Endothelial cell of umbilical vein (primary cell): ENCODE measurements around the gene TREH. TPM values are rescaled to one million over a fixed set of nuclear protein-coding genes. Genes with fewer than 3 reads are reported as not detected.

Experiments
- BruUV-seq: library from RNA; stranded (reverse); fragments of 400-500 nt; replicated peaks from 2 replicates; lab custom pipeline; 2021; lab: Mats Ljungman, UMichigan
- CTCF ChIA-PET: fragments of 300-600, 350-600 bp; sonication (Branson Sonifier 250); formaldehyde crosslinking; loops from one replicate; lab custom pipeline; 2021; ENCODE audit warnings: antibody characterized with exemption, inconsistent platforms; lab: Charles Lee
- POLR2A ChIA-PET: fragments of 300-600, 350-600 bp; sonication (Branson Sonifier 250); formaldehyde crosslinking; loops from one replicate; lab custom pipeline; 2021; ENCODE audit warnings: antibody characterized with exemption, inconsistent platforms; lab: Charles Lee
- DNase-seq: peaks from one replicate; pipeline ENCODE4 v3.0.0-alpha.2; 2011; ENCODE audit warnings: low read depth, low spot score
- FAIRE-seq: peaks from 2 replicates; lab custom pipeline; 2011; peaks lifted over from hg19 to GRCh38; lab: Jason Lieb, UNC
- H2AFZ ChIP-seq: 2 replicates; pipeline ENCODE4 v1.6.0; 2012; ENCODE audit warnings: low read depth, low read length, control low read depth, inconsistent platforms
- H3K27ac ChIP-seq: 2 replicates; pipeline ENCODE4 v1.5.1; 2011; ENCODE audit warnings: low read depth, mild to moderate bottlenecking, control low read depth, low read length, moderate library complexity; ENCODE audit not compliant: insufficient read depth
- H3K27me3 ChIP-seq, 2 experiments: 2 replicates each; pipeline versions ENCODE4 v1.6.0 to v1.6.1; 2011; ENCODE audit warnings: low read length in 2 of 2, mixed read lengths in 1 of 2; ENCODE audit not compliant: control insufficient read depth in 2 of 2, insufficient read depth in 2 of 2
- H3K36me3 ChIP-seq, 2 experiments: 2 replicates in 1 of 2; 3 replicates in 1 of 2; pipeline ENCODE4 v1.5.1; 2011; ENCODE audit warnings: low read length in 2 of 2, mild to moderate bottlenecking in 1 of 2, moderate library complexity in 1 of 2; ENCODE audit not compliant: control insufficient read depth in 2 of 2, insufficient read depth in 2 of 2; ENCODE audit errors: extremely low read depth in 1 of 2
- H3K4me1 ChIP-seq: 3 replicates; pipeline ENCODE4 v1.5.1; 2011; ENCODE audit warnings: mild to moderate bottlenecking, low read length; ENCODE audit not compliant: control insufficient read depth, insufficient read depth; ENCODE audit errors: extremely low read depth
- H3K4me2 ChIP-seq: 2 replicates; pipeline ENCODE4 v1.6.1; 2011; ENCODE audit warnings: low read length, control low read depth, mixed read lengths; ENCODE audit not compliant: insufficient read depth
- H3K4me3 ChIP-seq, 3 experiments: fragments of 200-600 bp in 1 of 3; sonication (generic), shearing (Covaris generic) in 1 of 3; replicated peaks in 1 of 3; 2 replicates each; pipeline ENCODE4 v1.5.1; 2011 to 2016; ENCODE audit warnings: control low read depth in 3 of 3, low read length in 3 of 3, mild to moderate bottlenecking in 2 of 3, inconsistent platforms in 1 of 3, low read depth in 1 of 3, moderate library complexity in 1 of 3; ENCODE audit not compliant: insufficient read depth in 1 of 3
- H3K79me2 ChIP-seq: 2 replicates; pipeline ENCODE4 v1.6.0; 2012; ENCODE audit warnings: low read length, inconsistent platforms; ENCODE audit not compliant: control insufficient read depth, insufficient read depth
- H3K9ac ChIP-seq: replicated peaks from 2 replicates; pipeline ENCODE3; 2011; ENCODE audit warnings: low read length, control low read depth; ENCODE audit not compliant: insufficient read depth; ENCODE audit errors: extremely low read depth
- H3K9me1 ChIP-seq: replicated peaks from 3 replicates; pipeline ENCODE4 v1.6.0; 2011; ENCODE audit warnings: mild to moderate bottlenecking, low read length; ENCODE audit not compliant: control insufficient read depth, insufficient read depth; ENCODE audit errors: extremely low read depth
- H3K9me3 ChIP-seq: replicated peaks from 2 replicates; pipeline ENCODE4 v1.5.1; 2012; ENCODE audit warnings: low read length, inconsistent platforms; ENCODE audit not compliant: control insufficient read depth, insufficient read depth
- H4K20me1 ChIP-seq: replicated peaks from 2 replicates; pipeline ENCODE3; 2011; ENCODE audit warnings: mild to moderate bottlenecking, low read length; ENCODE audit not compliant: control insufficient read depth, insufficient read depth; ENCODE audit errors: extremely low read depth
- EZH2 ChIP-seq: IDR thresholded peaks from 2 replicates; pipeline ENCODE4 v1.6.1; 2012; ENCODE audit warnings: borderline replicate concordance, low read depth, mild to moderate bottlenecking, moderate library complexity, low read length, inconsistent platforms; ENCODE audit not compliant: severe bottlenecking
- FOS ChIP-seq: IDR thresholded peaks from 2 replicates; pipeline ENCODE4 v1.6.1; 2011; ENCODE audit warnings: mild to moderate bottlenecking, low read length, moderate library complexity, borderline replicate concordance; ENCODE audit not compliant: insufficient read depth
- GATA2 ChIP-seq: IDR thresholded peaks from 2 replicates; pipeline ENCODE4 v1.7.0; 2011; ENCODE audit warnings: low read depth, mild to moderate bottlenecking, moderate library complexity, mixed read lengths, low read length; ENCODE audit not compliant: insufficient read length, insufficient read depth
- JUN ChIP-seq: IDR thresholded peaks from 2 replicates; pipeline ENCODE4 v1.6.1; 2011; ENCODE audit warnings: borderline replicate concordance, low read depth; ENCODE audit not compliant: insufficient read length, insufficient read depth
- MYC ChIP-seq: IDR thresholded peaks from one replicate; pipeline ENCODE4 v1.6.1; 2011; ENCODE audit warnings: mild to moderate bottlenecking, low read depth, low read length
- POLR2A ChIP-seq: IDR thresholded peaks from 2 replicates; pipeline ENCODE4 v1.6.1; 2012; ENCODE audit warnings: low read depth, mild to moderate bottlenecking, control low read depth, low read length
- POLR2AphosphoS5 ChIP-seq: IDR thresholded peaks from 2 replicates; pipeline ENCODE4 v1.6.1; 2012; ENCODE audit warnings: low read depth, mild to moderate bottlenecking, control low read depth, low read length, moderate library complexity; ENCODE audit not compliant: insufficient read depth
- dilution Hi-C: fragments of 300-500 bp; cut with MboI; formaldehyde crosslinking; loops from one replicate; pipeline ENCODE4 v1.15.0; 2019; ENCODE audit warnings: low sequenced_read_pairs; ENCODE audit not compliant: extremely low pct_ligation_motif_present
- intact Hi-C: fragments of 100-400 bp; cut with micrococcal nuclease; formaldehyde crosslinking; loops from one replicate; pipeline ENCODE4 v1.10.0; 2022
- polyA plus RNA-seq, 4 experiments: library from polyadenylated mRNA; depleted of rRNA in 3 of 4; stranded (reverse) in 3 of 4; unstranded in 1 of 4; fragments of >200 nt; gene quantifications; 2 replicates each; pipeline versions ENCODE4 v1.2.1 to v1.2.3, GENCODE V29; 2011 to 2012; ENCODE audit warnings: missing spikeins in 1 of 4
- total RNA-seq: library from RNA; stranded (reverse); gene quantifications from 2 replicates; pipeline ENCODE4 v1.2.3, GENCODE V29; 2021
- TF ChIP-seq, protein P1 (sequence below): IDR thresholded peaks from 2 replicates; pipeline ENCODE4 v1.6.1; 2011; ENCODE audit not compliant: insufficient read depth, insufficient read length
- TF ChIP-seq, protein P2 (sequence below), 2 donors: IDR thresholded peaks; 1 replicate in 1 of 2; 2 replicates in 1 of 2; pipeline ENCODE4 v1.5.1; 2011; ENCODE audit warnings: low read length in 2 of 2, mild to moderate bottlenecking in 2 of 2, moderate library complexity in 2 of 2, control low read depth in 1 of 2, inconsistent platforms in 1 of 2, low read depth in 1 of 2; ENCODE audit not compliant: insufficient read depth in 1 of 2; ENCODE audit errors: extremely low read depth in 1 of 2

Gene TREH
- total and polyA plus RNA-seq, 2 donors (not counting 3 experiments of a cell fraction or from before 2014, with no cell fraction given), result not detected

DNA sequence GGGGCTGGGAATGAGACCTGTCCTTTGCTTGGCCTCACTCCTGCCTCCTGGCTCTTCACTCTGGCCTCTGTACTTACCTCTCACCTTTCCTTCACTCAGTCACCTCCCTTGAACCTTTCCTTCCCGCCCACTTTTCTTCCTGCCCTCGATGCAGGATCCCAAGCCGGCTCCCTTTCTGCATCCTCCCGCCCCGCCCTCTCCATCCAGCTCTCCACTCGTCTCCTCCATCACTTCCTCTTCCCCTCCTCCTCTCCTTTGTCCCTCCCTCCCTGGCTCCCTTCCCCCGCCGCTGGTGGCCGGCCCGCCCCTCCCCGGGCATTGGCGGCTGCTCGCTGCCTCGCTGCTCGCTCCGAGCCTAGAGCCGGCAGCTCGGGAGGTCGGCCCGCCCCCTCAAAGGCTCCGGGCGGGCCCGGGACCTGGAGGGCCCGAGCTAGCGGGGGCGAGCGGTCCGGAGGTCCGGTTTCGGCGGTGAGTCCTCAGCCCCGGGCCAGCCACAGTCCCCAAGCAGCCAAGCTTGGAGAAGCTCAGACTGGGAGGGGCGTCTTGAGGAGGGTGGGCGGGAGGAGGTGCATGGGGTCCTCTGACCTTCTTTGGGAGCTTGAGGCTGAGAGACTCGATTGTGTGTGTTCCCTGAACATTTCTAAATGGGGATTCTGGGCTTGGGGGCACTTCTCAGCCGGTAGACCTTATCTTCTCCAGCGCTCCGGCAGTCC is 58.2 kb downstream of the TREH start:
- ChIA-PET POLR2A (interaction anchor here (0.6 to 3.9 kb wide), 7 partner anchors 9 to 717 kb away, joined by 3 to 29 read pairs (median 8); partner anchors contain the start of gene PHLDB1), CTCF (interaction anchor here (0.7 to 8.3 kb wide), 6 partner anchors 12 to 38 kb away, joined by 3 to 138 read pairs (median 6); partner anchors contain the start of gene PHLDB1)
- intact Hi-C loops (loop anchor here (1.0 to 2.0 kb wide), 2 partner anchors 9 to 14 kb away; partner anchors contain the start of gene PHLDB1), dilution Hi-C loops (no loop called here)
- TF ChIP-seq POLR2AphosphoS5 (peak; percentile 92), EZH2 (no peak), POLR2A (peak; percentile 61)
- BruUV-seq, result no TSS peak
- Histone ChIP-seq H3K27ac (peak overlapping the region; percentile 96), H3K36me3 (peaks cover 8 to 12% of the 10 kb centered on the region in 2 experiments), H3K9me1 (no peaks in the 10 kb centered on the region), H3K9me3 (no peaks in the 10 kb centered on the region), H3K27me3 (no peaks in the 10 kb centered on the region), H3K9ac (peak overlapping the region; percentile 78), H2AFZ (no peak overlapping the region), H3K4me3 (peak overlapping the region; percentile 59 to 74 (median 70)), H3K4me2 (peak overlapping the region; percentile 59), H4K20me1 (no peaks in the 10 kb centered on the region), H3K79me2 (peaks cover 44% of the 10 kb centered on the region), H3K4me1 (peaks cover 63% of the 10 kb centered on the region)
- FAIRE-seq (peak; percentile 89), DNase-seq (peak; percentile 93)

DNA sequence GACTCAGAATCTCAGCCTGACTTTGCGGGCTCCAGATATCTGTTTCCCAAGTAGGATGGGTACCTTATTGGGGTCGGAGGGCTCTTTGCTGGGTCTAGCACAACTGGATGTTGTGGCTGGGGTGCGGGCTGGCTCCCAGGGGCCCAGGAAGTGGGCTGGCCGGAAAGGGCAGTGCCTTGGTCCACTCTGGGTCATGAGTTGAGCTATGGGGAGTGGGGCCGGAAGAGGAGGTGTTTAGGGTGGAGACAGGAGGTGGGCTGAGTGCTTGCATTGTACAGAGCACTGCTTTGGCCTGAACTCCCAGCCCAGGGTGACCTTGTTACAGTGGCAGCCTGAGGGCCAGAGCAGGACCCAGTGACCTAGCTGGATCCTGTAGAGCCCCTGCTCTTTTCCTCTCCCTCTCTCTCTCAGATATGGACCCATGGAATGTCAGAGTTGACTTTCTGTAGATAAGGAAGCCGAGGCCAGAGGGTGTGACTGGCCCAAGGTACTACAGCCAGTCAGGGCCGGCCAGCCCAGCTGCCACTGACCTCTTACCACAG is 58.9 kb downstream of the TREH start:
- DNase-seq (no peak), FAIRE-seq (peak; percentile 18)
- ChIA-PET CTCF (interaction anchor here (0.8 to 8.3 kb wide), 6 partner anchors 11 to 39 kb away, joined by 3 to 138 read pairs (median 9); partner anchors contain the start of gene PHLDB1), POLR2A (interaction anchor here (0.6 to 3.9 kb wide), 5 partner anchors 8 to 718 kb away, joined by 3 to 29 read pairs (median 11); partner anchors contain the start of gene PHLDB1)
- dilution Hi-C loops (no loop called here), intact Hi-C loops (loop anchor here (1.0 to 2.0 kb wide), 2 partner anchors 8 to 14 kb away; partner anchors contain the start of gene PHLDB1)
- H2AFZ ChIP-seq, result no peak overlapping the region
- peak overlapping the region; percentile 96 for H3K27ac ChIP-seq
- no peaks in the 10 kb centered on the region for H3K9me1 ChIP-seq
- BruUV-seq, result TSS peak; percentile 1
- H3K9me3 ChIP-seq, result no peaks in the 10 kb centered on the region
- H3K79me2 ChIP-seq, result peaks cover 41% of the 10 kb centered on the region
- peak overlapping the region; percentile 78 for H3K9ac ChIP-seq
- H3K27me3 ChIP-seq, result no peaks in the 10 kb centered on the region
- H3K4me1 ChIP-seq, result peaks cover 68% of the 10 kb centered on the region
- no peaks in the 10 kb centered on the region for H4K20me1 ChIP-seq
- TF ChIP-seq JUN, result no peak
- TF ChIP-seq, protein P1, sequence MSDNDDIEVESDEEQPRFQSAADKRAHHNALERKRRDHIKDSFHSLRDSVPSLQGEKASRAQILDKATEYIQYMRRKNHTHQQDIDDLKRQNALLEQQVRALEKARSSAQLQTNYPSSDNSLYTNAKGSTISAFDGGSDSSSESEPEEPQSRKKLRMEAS, result no peak
- no peak for TF ChIP-seq FOS
- TF ChIP-seq, protein P2, sequence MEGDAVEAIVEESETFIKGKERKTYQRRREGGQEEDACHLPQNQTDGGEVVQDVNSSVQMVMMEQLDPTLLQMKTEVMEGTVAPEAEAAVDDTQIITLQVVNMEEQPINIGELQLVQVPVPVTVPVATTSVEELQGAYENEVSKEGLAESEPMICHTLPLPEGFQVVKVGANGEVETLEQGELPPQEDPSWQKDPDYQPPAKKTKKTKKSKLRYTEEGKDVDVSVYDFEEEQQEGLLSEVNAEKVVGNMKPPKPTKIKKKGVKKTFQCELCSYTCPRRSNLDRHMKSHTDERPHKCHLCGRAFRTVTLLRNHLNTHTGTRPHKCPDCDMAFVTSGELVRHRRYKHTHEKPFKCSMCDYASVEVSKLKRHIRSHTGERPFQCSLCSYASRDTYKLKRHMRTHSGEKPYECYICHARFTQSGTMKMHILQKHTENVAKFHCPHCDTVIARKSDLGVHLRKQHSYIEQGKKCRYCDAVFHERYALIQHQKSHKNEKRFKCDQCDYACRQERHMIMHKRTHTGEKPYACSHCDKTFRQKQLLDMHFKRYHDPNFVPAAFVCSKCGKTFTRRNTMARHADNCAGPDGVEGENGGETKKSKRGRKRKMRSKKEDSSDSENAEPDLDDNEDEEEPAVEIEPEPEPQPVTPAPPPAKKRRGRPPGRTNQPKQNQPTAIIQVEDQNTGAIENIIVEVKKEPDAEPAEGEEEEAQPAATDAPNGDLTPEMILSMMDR (IDR thresholded peaks at IDR 0.05; ENCODE audit: extremely low read depth in 1 of 2, insufficient read depth in 1 of 2, low read depth in 1 of 2, low read length in 2 of 2), result no peak
- peak; percentile 27 for TF ChIP-seq GATA2
- TF ChIP-seq POLR2AphosphoS5, result peak; percentile 64
- TF ChIP-seq POLR2A, result peak; percentile 76
- no peak for TF ChIP-seq EZH2
- TF ChIP-seq MYC, result no peak
- peak overlapping the region; percentile 41 for H3K4me2 ChIP-seq
- H3K4me3 ChIP-seq, result peak overlapping the region in 1 of 3 experiments; percentile 70
- peaks cover 8 to 15% of the 10 kb centered on the region in 2 experiments for H3K36me3 ChIP-seq
